LHCN-M2 (cell line): Measurements from ENCODE around the gene PRRC2B. TPM values are rescaled to one million over a fixed set of nuclear protein-coding genes. Genes with fewer than 3 reads are reported as not detected.
"Not testable (repeated sequence)": the region's sequence is repeated elsewhere in the genome, so short reads cannot be mapped to it uniquely, and the experiment has no call there.

ENCODE experiments used
- DNase-seq: peaks from one replicate; pipeline ENCODE4 v3.0.0-alpha.2; 2012; ENCODE audit warnings: low read depth
- total RNA-seq: library from RNA; depleted of rRNA; stranded (reverse); fragments of >200 nt; gene quantifications from 2 replicates; pipeline ENCODE4 v1.2.3, GENCODE V29; 2014

PRRC2B gene
- total RNA-seq, 1 experiment from 2014 or later = 58.5 TPM

DNA sequence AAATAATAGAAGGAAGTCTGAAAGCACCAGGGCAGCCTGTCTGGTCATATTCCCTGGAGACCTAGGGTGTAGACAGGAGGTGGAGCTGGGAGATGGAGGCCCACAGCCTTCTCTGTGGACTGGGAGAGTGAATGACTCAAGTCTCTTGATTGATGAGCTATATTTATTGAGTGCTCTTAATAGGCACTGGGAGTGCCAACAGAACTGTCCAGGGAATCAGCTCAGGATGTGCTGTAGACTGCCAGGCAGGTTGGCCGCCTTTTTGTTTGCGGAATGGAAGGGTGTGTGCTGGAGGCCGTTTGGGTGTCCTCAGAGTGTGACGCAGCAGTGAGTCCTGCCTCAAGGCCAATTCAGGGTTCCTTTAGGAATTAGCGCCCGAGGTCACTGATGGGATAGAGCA is 75.5 kb downstream of the PRRC2B start:
- DNase-seq = peak; percentile 10

- DNase-seq = no peak
Observed at GRCh38 chr9:131469951-131470350, 76.1 kb downstream of the PRRC2B start.

- DNase-seq = no peak
Observed at GRCh38 chr9:131470581-131470991, 76.7 kb downstream of the PRRC2B start.

DNA sequence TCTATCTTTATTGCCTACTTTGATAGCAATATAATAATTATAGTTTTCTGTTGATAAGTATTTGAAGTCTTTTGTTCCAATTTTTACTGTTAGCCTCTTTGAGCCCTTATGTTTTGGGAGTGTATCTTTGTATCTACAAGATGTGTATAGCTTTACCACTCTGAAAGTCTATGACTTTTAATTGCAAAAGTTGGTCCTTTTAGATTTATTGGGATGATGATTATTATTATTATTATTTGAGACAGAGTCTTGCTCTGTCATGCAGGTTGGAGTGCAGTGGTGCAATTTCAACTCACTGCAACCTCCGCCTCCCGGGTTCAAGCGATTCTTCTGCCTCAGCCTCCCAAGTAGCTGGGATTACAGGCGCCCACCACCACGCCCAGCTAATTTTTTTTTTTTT is 78.2 kb downstream of the PRRC2B start:
- DNase-seq = not testable (repeated sequence)

DNA sequence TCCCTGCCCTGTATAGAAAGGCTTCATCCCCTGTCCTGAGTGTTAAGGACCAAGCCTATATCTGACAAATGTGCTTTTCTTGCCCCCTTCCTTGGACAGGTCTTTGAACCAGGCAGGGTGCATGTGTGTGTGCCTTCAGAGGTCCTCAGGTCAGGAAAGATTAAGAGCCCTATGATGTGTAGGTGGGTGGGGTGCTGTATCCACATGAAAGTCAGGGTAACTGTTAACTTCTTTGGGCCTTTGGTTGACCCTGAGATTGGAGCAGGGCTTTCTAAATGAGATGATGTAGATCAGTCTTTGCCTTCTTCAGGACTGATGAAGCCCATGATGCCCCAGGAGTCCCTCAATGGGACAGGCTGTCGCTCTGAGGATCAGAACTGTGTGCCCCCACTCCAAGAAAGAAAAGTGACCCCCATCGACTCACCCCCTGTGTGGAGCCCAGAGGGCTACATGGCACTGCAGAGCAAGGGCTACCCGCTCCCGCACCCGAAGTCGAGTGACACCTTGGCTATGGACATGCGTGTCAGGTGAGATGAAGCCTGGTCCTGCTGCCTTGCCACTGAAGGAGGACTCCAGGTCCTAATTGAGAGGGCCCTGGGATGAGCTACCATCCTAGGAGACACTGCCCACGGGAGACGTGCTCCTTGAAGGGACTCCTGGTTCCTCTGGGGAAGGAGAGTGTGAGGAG is 79.5 kb downstream of the PRRC2B start:
- no peak for DNase-seq

- DNase-seq = no peak
Observed at GRCh38 chr9:131473891-131474290, 80.0 kb downstream of the PRRC2B start.

- DNase-seq = no peak
Observed at GRCh38 chr9:131474711-131475110, 80.8 kb downstream of the PRRC2B start.

GRCh38 chr9:131475111-131475955 is 81.4 kb downstream of the PRRC2B start:
- DNase-seq = no peak

- DNase-seq = no peak
Observed at GRCh38 chr9:131475956-131476776, 82.3 kb downstream of the PRRC2B start.

DNA sequence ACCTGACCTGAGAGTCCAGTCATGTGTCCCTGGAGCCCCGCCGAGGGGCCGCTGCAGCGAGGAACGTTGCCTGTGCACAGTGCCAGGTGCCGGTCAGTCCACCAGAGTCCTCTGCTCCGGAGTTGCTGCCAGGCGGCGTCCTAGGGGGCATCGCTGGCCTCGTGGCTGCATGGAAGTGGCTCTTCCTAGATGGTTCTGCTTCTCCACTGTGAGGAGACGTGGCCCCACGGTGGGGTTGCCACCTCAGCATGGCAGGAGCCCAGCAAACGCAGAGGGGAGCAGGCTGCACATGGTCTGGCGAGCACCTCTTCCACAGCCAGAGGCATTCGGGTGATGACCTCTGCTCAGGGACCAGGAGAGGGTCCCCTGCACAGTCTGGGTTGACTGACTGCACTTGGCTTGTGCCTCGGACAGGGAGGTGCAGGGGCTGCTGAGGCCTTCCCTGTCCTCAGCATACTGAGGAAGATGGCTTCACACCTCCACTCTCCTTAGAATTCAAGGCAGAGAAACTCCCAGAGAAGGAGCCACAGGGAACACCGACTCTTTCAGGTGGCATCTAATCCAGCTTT is 83.0 kb downstream of the PRRC2B start:
- no peak for DNase-seq

- DNase-seq = no peak
Observed at GRCh38 chr9:131477367-131477766, 83.5 kb downstream of the PRRC2B start.

DNA sequence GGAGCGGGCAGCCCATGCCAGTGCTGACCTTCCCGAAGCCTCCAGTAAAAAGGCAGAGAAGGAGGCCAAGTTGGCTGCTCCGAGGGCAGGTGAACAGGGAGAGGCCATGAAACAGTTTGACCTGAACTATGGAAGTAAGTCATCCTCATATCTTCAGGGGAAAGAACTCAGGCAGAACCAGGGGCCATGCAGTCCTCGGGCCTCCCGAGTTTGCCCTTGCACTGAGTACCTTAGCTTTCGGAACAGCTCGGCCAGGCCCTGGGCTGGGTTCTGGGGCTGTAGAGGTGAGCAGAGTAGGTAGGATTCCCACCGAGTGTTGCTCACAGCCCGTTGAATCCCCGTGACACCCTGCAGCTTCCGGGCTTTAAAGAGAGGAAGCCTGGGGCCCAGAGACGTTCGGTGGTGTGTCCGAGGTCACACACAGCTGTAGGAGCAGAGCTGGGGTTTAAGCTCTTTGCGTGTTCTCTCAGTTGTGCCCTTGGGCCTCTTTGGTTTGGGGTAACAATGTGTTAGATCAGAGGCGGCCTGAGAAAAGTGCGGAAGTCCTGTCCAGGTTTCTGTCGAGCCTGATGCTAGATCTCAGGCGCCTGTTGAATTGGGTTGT is 84.0 kb downstream of the PRRC2B start:
- DNase-seq = no peak

- peak; percentile 16 for DNase-seq
Observed at GRCh38 chr9:131478421-131478868, 84.6 kb downstream of the PRRC2B start.

DNA sequence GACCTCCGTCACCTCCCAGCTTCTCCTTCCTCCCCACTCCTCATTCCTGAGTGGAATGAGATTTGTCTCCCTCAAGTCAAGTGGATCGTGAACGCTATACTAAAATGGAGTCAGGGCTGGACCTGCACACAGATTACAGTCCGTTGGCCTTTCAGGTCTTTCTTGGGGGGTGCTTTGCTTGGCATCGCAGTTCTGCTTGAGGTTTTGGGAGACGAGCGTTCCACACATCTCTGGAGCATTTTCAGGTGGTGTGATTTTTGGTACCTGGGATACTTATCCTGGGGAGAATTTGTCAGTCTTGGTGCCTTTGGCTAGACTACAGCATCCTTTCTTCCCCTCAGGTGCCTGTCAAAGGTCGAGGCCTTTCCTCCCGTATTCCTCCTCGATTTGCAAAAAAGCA is 85.0 kb downstream of the PRRC2B start:
- DNase-seq = no peak

DNA sequence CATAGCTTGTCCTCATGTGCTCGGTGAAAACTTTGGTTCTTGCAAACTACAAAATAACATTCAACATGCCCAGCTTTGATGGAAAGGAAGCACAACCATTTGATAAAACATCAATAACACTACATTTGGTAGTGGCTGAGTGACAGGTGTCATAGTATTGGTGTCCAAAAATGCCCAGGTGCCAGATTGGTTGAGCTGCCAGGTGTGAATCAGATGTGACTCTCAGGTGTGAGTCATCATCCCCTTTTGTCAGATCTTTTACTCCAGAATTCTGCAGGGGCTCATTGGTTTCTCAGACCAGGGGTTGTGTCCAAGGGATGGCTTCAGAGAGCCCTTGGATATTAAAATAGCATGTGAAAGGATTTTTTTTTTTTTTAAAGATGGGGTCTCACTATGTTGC is 86.4 kb downstream of the PRRC2B start:
- DNase-seq = no peak

DNA sequence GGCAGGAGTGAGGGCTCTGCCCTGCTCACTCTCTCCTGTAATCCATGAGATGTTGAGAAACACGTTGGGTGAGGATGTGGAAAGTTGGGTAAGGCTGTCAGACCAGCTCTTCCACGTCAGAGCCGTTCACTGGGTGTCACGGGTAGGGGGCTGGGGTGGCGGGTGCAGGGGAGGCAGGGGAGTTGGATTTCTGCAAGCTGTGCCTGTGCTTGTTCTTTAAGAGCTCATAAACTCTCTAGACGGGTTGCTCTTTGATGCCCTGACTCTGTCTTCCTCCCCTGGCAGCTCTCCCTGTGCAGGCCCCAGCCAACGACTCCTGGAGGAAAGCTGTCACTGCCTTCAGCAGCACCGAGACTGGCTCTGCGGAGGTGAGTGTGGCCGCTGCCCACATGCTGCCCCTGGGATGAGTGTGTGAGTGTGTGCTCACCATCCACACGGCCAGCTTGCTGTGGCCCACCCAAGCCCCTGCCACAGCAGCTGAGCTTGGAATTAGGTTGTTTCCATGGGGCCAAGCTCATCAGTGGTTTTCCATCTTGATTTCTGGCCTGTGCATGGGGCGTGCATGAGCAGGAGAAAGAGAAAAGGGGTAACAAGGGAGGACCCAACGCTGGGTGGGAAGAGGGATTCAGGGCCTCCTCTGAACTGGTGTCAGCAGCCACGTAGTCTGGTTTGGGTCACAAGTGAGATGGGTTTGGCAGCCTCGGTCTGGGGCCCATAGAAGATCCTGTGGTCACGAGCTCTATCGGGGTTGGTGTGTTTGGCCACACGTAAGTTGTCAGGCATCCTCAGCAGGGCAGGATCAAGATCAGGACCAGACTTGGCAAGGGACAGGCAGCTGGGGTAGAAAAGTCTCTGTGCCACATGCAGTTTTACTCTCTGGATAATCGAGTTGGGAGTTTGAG is 87.8 kb downstream of the PRRC2B start:
- no peak for DNase-seq

DNA sequence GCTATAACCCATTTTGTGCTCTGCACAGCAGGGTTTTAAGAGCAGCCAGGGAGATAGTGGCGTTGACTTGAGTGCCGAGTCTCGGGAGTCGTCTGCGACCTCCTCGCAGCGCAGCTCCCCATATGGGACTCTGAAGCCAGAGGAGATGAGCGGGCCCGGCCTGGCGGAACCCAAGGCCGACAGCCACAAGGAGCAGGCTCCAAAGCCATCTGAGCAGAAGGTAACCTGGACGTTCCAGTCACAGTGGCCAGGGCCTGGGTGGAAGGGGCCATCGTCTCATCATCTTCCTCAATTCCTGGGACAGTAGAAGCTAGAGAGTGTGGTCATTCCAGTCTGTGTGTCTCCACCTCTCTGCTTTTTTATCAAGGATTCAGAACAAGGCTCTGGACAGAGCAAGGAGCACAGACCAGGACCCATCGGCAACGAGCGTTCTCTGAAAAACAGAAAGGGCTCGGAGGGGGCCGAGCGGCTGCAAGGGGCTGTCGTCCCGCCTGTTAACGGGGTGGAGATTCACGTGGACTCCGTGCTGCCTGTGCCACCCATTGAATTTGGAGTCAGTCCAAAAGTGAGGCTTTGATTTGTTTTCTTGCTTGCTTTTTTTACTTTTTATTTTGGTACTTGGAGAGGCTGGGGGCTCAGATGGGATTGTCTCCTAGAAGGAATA is 88.6 kb downstream of the PRRC2B start:
- DNase-seq = no peak

DNA sequence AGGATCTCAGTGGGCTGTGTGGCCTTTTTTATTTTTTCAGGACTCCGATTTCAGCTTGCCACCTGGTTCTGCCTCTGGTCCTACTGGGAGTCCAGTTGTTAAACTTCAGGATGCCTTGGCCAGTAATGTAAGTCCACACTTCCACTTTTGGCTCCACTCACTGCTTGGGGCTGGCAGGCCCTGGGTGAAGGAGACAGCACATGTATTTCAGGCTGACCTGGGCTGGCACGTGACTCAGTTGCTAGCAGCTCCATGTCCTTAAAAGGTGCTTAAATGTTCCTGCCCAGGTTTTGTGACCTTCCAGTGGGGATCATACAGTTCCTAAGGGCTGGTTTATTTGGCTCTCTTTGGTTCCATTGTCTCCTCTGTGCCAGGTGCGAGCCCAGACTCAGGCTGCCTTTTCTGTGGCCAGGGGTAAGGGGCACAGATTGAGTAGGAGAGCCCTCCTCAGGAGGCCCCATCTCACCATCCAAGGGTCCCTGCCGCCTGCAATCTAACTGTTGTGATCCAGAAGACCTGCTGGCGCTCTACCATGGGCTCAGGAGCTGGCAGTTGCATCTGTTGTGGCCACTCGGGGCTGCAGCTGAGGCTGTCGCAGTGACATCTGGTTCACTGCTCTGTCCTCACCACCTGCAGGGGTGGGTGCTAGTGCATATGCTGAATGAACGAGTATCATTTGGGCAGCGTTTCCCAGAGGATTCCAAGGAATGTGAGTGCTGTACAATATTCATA is 89.6 kb downstream of the PRRC2B start:
- no peak for DNase-seq

DNA sequence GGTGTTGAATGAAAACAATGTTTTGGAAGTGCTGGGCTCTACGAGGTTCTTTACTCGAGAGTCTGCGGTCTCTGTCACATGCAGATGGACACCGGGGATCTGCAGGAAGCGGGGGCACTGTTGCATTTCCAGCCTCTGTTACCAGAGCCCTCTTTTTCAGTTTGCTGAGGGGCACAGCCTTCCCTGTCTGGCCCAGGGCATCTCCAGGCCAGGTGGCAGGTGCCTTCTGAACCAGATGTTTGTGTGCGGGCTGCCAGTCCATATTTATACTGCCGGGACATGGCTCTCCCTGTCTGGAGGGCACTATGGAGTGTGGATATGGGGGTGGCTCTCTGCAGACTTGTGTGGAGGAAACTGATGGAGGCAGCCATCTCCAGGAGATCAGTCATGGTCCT is 90.2 kb downstream of the PRRC2B start:
- no peak for DNase-seq
